ENCODE data around the gene HDDC2. TPM values are rescaled to one million over a fixed set of nuclear protein-coding genes. Genes with fewer than 3 reads are reported as not detected.
A peak's percentile ranks its signal among the peaks of the same experiment; 100 is the strongest.

The HDDC2 gene
- total and polyA plus RNA-seq, 9 of the 15 experiments (the other 6 are each of a cell fraction or from before 2014, with no cell fraction given): 194 to 632 (median 294) TPM

- TF ChIP-seq CREB3 (tag; conservative IDR thresholded peaks at IDR 0.05; ENCODE audit: low read depth) (no peak), TCF3 (CRISPR knock-in tag; IDR thresholded peaks at IDR 0.05) (peak; percentile 91), MNT (conservative IDR thresholded peaks at IDR 0.05) (no peak; a peak in 2 of 4 replicates), IRF2 (CRISPR knock-in tag; IDR thresholded peaks at IDR 0.05) (no peak), TFAP4 (CRISPR knock-in tag; IDR thresholded peaks at IDR 0.05; ENCODE audit: borderline replicate concordance) (peak; percentile 21; the same call in 1 of the 2 replicates), PRDM10 (IDR thresholded peaks at IDR 0.05; ENCODE audit: partially characterized antibody) (peak; percentile 97), SMARCB1 (IDR thresholded peaks at IDR 0.05; ENCODE audit: insufficient read length, low read depth) (peak; percentile 78), ZNF3 (CRISPR knock-in tag; IDR thresholded peaks at IDR 0.05) (no peak), MAFG (tag; conservative IDR thresholded peaks at IDR 0.05) (peak; percentile 67), NR2C2 (CRISPR knock-in tag; IDR thresholded peaks at IDR 0.05) (no peak), NR2C2 (tag; IDR thresholded peaks at IDR 0.05) (peak; percentile 53), TRIM28 (IDR thresholded peaks at IDR 0.05) (peak; percentile 45; the same call in 1 of the 2 replicates), NFE2 (IDR thresholded peaks at IDR 0.05; ENCODE audit: low read depth) (peak; percentile 76), ZNF449 (CRISPR knock-in tag; IDR thresholded peaks at IDR 0.05) (no peak), ATF1 (CRISPR knock-in tag; IDR thresholded peaks at IDR 0.05) (no peak), ATF1 (tag; IDR thresholded peaks at IDR 0.05) (0 out of 2 replicates have a peak, but pooled peaks have one; percentile 30), SNRNP70 (optimal IDR thresholded peaks at IDR 0.05; ENCODE audit: low read depth, low read length) (no peak), HNRNPUL1 (IDR thresholded peaks at IDR 0.05; ENCODE audit: low read length) (no peak), MEF2A (IDR thresholded peaks at IDR 0.05; ENCODE audit: control insufficient read depth, low read depth, low read length) (0 out of 2 replicates have a peak, but pooled peaks have one; percentile 32)
Observed at GRCh38 chr6:125307150-125307838, 5.5 kb upstream of the HDDC2 start (continued).
